ENCODE data around the gene NEK7.

Gene NEK7

DNA sequence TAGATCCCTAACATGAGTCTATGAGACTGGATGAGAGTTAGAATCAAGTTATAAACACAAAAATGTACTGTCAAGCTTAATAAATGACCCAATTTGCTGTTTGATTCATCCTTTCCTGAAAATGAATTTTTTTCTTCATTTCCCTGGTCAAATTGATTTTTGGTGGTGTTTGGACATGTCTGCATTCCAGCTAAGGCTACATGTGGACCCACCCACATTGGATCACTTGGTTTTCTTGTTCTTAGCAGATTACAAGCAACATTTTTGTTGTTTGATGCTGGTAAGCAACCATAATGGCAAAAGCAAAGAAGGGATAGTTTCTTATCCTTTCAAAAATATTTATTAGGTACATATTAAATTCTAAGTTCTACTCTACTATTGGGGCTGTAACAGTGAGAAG, 181.1 kb downstream of the NEK7 start:
- DNase-seq (ENCODE audit: low read depth in 2 of 2, low spot score in 1 of 2): no peak

GRCh38 chr1:198340139-198340538, 183.3 kb downstream of the NEK7 start:
- DNase-seq (ENCODE audit: low read depth in 2 of 2, low spot score in 1 of 2): no peak

DNA sequence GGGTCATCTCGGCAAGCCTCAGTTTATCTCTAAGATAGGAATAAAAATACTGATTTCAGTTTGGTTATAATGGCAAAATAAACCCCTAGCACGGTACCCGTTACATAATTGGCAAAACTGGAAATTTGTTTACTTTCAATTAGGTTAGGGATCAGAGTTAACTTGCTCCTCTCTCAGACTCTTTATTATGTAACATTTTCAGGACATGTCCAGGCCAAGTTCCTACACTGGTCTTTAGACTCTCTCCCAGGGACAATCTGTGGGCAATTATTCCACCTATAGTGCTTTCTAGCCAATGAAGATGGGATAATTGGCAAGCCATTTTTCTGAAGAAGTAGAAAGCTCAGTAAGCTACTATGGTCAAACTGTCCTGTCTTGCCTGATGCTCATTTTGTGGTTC, 189.4 kb downstream of the NEK7 start:
- no peak for DNase-seq (ENCODE audit: low read depth in 2 of 2, low spot score in 1 of 2)

GRCh38 chr1:198350456-198350855, 193.7 kb downstream of the NEK7 start:
- no peak for DNase-seq (ENCODE audit: low read depth in 2 of 2, low spot score in 1 of 2)

GRCh38 chr1:198352975-198353695, 196.3 kb downstream of the NEK7 start:
- no peak for DNase-seq (ENCODE audit: low read depth in 2 of 2, low spot score in 1 of 2)

DNA sequence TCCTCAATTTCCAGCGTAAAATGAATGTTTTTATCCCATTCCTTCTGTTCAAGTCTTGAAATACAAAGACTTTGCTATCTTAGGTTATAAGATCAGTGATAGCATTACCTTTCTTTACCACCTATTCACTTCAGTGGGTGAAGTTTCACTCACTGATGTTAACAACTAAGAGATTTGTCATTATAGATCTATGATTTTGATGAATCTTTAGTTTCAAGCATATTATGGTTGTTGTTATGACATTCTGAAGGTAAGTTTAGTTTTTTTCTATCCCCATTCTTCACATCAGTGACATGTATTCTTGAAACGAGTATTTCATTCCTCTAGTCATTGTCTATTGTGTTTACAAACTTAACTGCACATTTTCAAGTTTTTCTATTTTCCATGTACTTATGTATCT, 201.1 kb downstream of the NEK7 start:
- no peak for DNase-seq (ENCODE audit: low read depth in 2 of 2, low spot score in 1 of 2)

DNA sequence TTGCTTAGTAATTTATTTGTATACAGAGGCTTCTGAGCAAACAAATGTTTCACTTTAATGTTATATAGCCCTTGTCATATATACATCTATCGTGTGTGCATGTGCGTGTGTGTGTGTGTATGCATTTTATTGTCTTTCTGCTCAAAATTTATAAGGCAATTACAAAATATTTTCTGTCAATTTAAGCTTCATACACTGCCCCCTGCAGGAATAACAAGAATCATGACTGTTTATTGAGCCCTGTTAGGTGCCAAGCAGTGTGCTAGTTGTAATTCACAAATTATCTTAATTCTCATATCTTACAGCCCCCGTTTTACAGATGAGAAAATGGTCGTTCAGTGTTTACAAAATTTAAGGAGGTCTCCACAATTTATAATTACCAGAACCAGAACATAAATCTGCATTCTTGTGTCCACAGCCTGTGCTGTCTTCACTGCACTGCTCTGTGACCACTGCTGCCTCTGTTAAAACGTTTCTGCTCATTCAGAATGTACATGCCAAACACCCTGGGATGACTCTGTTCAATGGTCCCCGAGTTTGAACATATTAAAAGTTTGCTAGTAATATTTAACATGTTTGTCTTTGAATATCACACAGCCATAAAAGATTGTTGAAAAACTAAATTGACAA, 202.3 kb downstream of the NEK7 start:
- no peak for DNase-seq (ENCODE audit: low read depth in 2 of 2, low spot score in 1 of 2)

DNA sequence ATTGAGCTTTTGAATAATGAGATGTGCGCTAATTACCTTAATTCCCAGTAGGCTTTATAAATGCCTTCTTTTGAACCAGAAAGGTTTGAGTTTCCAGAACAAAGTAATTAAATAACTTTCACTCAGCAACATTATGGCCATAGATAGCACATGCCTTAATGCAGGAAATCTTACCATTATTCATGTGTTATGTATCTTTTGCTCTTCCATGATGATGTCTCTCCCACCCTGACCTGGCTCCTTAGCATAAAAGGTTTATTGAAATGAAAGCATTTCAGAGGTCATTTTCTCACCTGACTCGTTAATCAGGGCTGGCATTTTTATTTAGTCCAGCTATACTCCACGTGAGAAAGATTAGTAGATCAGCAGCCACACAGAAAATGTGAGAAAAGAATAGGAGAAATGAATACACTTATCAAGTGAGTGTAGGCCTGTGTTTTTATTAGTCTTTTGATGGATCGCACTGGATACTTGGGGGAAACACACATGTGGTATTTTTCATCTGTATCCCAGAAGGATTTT, 203.5 kb downstream of the NEK7 start:
- DNase-seq (ENCODE audit: low read depth in 2 of 2, low spot score in 1 of 2): no peak

DNA sequence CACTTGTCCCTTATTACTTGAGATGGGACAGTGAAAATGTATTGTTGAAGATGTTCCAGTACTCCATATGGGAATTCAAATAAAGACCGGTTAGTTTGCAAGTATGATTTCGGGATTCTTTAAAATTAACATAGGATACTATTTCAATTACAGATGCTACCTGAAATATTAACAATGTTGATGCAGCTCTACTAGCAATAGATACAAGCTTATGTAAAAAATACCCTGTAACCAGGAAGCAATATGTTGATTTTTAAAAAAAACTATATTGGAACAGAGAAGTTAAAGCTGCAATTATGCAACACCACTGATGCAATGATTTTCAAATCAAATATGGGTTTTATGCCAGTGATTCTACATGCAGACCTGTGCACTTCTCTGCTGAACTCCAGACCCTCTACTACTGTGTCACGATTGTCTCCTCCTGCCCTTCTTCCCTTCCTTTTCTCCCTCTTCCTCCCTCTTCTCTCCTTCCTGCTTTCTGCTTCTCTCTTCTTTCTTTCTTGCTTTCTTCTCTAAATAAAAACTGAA, 204.5 kb downstream of the NEK7 start:
- DNase-seq (ENCODE audit: low read depth in 2 of 2, low spot score in 1 of 2): no peak

GRCh38 chr1:198363625-198364151, 206.9 kb downstream of the NEK7 start:
- no peak for DNase-seq (ENCODE audit: low read depth in 2 of 2, low spot score in 1 of 2)

DNA sequence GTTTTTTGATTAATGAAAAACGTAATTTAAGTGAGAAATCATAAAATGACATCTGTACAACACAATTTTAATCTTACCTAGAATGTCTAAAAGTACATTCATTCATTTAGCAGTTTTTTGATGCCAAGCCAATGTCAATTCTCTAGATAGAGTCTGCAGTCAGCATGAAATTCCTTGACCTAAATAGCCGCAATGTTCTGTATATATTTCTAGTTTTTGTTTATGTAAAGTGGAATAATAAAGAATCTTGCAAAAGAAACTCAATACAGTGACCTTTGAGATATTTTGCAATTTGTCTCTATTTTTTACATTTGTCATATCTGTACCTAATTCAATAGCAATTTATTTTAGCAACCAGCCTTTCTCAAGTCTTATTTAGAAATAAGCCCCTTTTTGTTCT, 207.7 kb downstream of the NEK7 start:
- no peak for DNase-seq (ENCODE audit: low read depth in 2 of 2, low spot score in 1 of 2)

DNA sequence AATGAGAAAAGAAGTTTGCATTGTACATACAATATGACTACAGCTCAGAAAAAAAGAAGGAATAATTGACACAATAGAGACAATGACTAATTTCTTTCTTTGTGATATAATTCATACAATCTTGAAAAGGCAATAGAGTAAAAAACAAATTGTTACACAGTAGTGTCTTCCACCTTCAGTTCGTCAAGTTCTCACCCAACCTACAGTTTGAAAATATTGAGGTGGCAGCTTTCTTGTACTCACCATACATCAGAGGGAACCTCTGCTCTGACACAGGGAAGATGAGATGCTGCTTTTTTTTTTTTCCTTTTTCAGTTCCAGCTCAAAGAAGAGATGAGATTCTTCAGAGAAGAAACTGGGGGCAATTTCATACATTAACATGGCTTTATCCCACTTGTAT, 210.5 kb downstream of the NEK7 start:
- DNase-seq (ENCODE audit: low read depth in 2 of 2, low spot score in 1 of 2): no peak

DNA sequence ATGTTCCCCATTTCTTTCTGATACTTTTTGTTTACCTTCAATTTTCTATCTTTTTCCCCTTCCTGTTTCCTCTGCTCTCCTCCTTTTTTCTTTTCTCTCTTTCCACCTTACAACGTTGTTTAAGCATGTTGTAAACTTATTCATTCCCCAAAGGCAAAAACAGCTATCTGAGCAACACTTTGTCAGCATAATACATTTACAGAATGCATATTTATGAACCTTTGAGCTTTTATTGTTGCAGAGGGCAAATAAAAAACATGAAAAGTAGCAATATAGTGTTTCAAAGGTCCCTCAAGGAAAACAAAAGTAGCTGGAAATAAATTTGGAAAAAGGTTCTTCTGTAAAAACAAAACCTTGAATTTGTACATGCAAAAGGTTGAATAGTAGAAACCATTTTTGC, 214.2 kb downstream of the NEK7 start:
- DNase-seq (ENCODE audit: low read depth in 2 of 2, low spot score in 1 of 2): no peak
